Kidney epithelial cell (primary cell): ENCODE results near the gene SS18L1. TPM values are rescaled to one million over a fixed set of nuclear protein-coding genes. Genes with fewer than 3 reads are reported as not detected.

Experiments used
- DNase-seq: peaks from one replicate; pipeline ENCODE4 v3.0.0-alpha.2; 2010; ENCODE audit warnings: low read depth
- H3K27me3 ChIP-seq: 2 replicates; pipeline ENCODE4 v1.6.0; 2011; ENCODE audit warnings: low read length; ENCODE audit not compliant: control insufficient read depth, insufficient read depth
- H3K36me3 ChIP-seq: 2 replicates; pipeline ENCODE4 v1.5.1; 2011; ENCODE audit warnings: low read length; ENCODE audit not compliant: control insufficient read depth, insufficient read depth
- H3K4me3 ChIP-seq: 2 replicates; pipeline ENCODE4 v1.5.1; 2011; ENCODE audit warnings: low read depth, mild to moderate bottlenecking, control low read depth, low read length
- CTCF ChIP-seq: IDR thresholded peaks from 2 replicates; pipeline ENCODE4 v1.5.1; 2011; ENCODE audit warnings: mild to moderate bottlenecking, moderate library complexity, low read length, control low read depth, inconsistent platforms; ENCODE audit not compliant: insufficient read depth, poor library complexity, severe bottlenecking
- total RNA-seq: library from RNA; depleted of rRNA; stranded (reverse); fragments of >200 nt; gene quantifications from 2 replicates; pipeline ENCODE4 v1.2.3, GENCODE V29; 2015

The SS18L1 gene
- total RNA-seq, 1 donor from 2014 or later = 15.9 TPM

GRCh38 chr20:62167474-62167873 lies 23.9 kb downstream of the SS18L1 start:
- Histone ChIP-seq H3K36me3 (no peaks in the 10 kb centered on the region), H3K27me3 (no peaks in the 10 kb centered on the region), H3K4me3 (no peak overlapping the region)
- no peak for TF ChIP-seq CTCF
- no peak for DNase-seq

GRCh38 chr20:62168061-62168460 lies 24.5 kb downstream of the SS18L1 start:
- no peaks in the 10 kb centered on the region for H3K36me3 ChIP-seq

GRCh38 chr20:62168890-62169435 lies 25.4 kb downstream of the SS18L1 start:
- Histone ChIP-seq H3K27me3 (no peaks in the 10 kb centered on the region), H3K4me3 (no peak overlapping the region), H3K36me3 (no peaks in the 10 kb centered on the region)
- no peak for DNase-seq
- TF ChIP-seq CTCF = no peak

More at GRCh38 chr20:62168061-62168460, 24.5 kb downstream of the SS18L1 start:
- DNase-seq = no peak
- Histone ChIP-seq H3K4me3 (no peak overlapping the region), H3K27me3 (no peaks in the 10 kb centered on the region)
- TF ChIP-seq CTCF = no peak

- no peak for DNase-seq
- H3K27me3 ChIP-seq = no peaks in the 10 kb centered on the region
- TF ChIP-seq CTCF = no peak
- H3K4me3 ChIP-seq = no peak overlapping the region
- no peaks in the 10 kb centered on the region for H3K36me3 ChIP-seq
Measured at GRCh38 chr20:62170536-62170935, 27.0 kb downstream of the SS18L1 start.

GRCh38 chr20:62171245-62171644 lies 27.7 kb downstream of the SS18L1 start:
- Histone ChIP-seq H3K27me3 (no peaks in the 10 kb centered on the region), H3K4me3 (no peak overlapping the region), H3K36me3 (no peaks in the 10 kb centered on the region)
- no peak for DNase-seq
- TF ChIP-seq CTCF = no peak

GRCh38 chr20:62172666-62173065 lies 29.1 kb downstream of the SS18L1 start:
- H3K4me3 ChIP-seq = no peak overlapping the region
- TF ChIP-seq CTCF = no peak
- H3K36me3 ChIP-seq = no peaks in the 10 kb centered on the region
- no peak for DNase-seq
- H3K27me3 ChIP-seq = no peaks in the 10 kb centered on the region
